HCT116 (cell line): ENCODE data around the gene SMARCAL1. TPM values are rescaled to one million over a fixed set of nuclear protein-coding genes. Genes with fewer than 3 reads are reported as not detected.

ENCODE experiments used
- ATAC-seq: fragments of 200-7000 bp; cut with Tn5 transposase; 2 replicates; pipeline ENCODE4 v1.9.1; 2020; ENCODE audit warnings: mild to moderate bottlenecking, moderate library complexity
- BruUV-seq: library from RNA; stranded (reverse); fragments of 400-500 nt; replicated peaks from 2 replicates; lab custom pipeline; 2021; lab: Mats Ljungman, UMichigan
- CTCF ChIA-PET: fragments of 300-600 bp; sonication (Branson Sonifier 250); formaldehyde crosslinking; loops from one replicate; lab custom pipeline; 2021; ENCODE audit warnings: antibody characterized with exemption; lab: Charles Lee
- POLR2A ChIA-PET: fragments of 300-600, 350-600 bp; sonication (Branson Sonifier 250); formaldehyde crosslinking; loops from one replicate; lab custom pipeline; 2021; ENCODE audit warnings: antibody characterized with exemption; lab: Charles Lee
- RAD21 ChIA-PET, 2 experiments: fragments of 300-600 bp; sonication (Branson Sonifier 250); formaldehyde crosslinking; loops; one replicate each; lab custom pipeline; 2023; ENCODE audit warnings: low total read pairs in 2 of 2; ENCODE audit not compliant: uncharacterized antibody in 2 of 2, unreplicated experiment in 2 of 2, low non-redundant PET in 1 of 2; lab: Charles Lee
- DNase-seq: peaks from one replicate; pipeline ENCODE4 v3.0.0-alpha.2; 2010; ENCODE audit warnings: low read depth, low spot score
- H2AFZ ChIP-seq: fragments of 200-600 bp; shearing (Covaris generic), sonication (generic); 2 replicates; pipeline ENCODE4 v1.6.1; 2017; ENCODE audit warnings: low read depth, mixed run types, mixed read lengths, antibody characterized with exemption, low read length; ENCODE audit not compliant: poor library complexity, severe bottlenecking
- H3K27ac ChIP-seq: 2 replicates; pipeline ENCODE4 v1.5.1; 2012; ENCODE audit warnings: low read depth, low read length
- H3K27me3 ChIP-seq: fragments of 200-600 bp; sonication (generic); 2 replicates; pipeline ENCODE4 v1.6.1; 2016; ENCODE audit warnings: mixed run types, low read length, mixed read lengths; ENCODE audit not compliant: insufficient read depth
- H3K36me3 ChIP-seq, 2 experiments: fragments of 200-500 bp in 1 of 2; fragments of 200-600 bp in 1 of 2; sonication (Bioruptor generic) in 1 of 2; sonication (generic) in 1 of 2; 2 replicates each; pipeline versions ENCODE4 v1.5.1 to v1.6.1; 2014 to 2016; ENCODE audit warnings: low read length in 2 of 2, inconsistent platforms in 1 of 2, mixed read lengths in 1 of 2, mixed run types in 1 of 2; ENCODE audit not compliant: insufficient read depth in 2 of 2, control insufficient read depth in 1 of 2
- H3K4me1 ChIP-seq, 2 experiments: fragments of 200-600 bp in 1 of 2; sonication (generic) in 1 of 2; 2 replicates each; pipeline versions ENCODE4 v1.5.1 to v1.6.1; 2012 to 2017; ENCODE audit warnings: low read length in 2 of 2, inconsistent platforms in 1 of 2, mild to moderate bottlenecking in 1 of 2, mixed read lengths in 1 of 2, mixed run types in 1 of 2, moderate library complexity in 1 of 2; ENCODE audit not compliant: insufficient read depth in 2 of 2, control insufficient read depth in 1 of 2
- H3K4me2 ChIP-seq: fragments of 200-600 bp; sonication (generic); 2 replicates; pipeline ENCODE4 v1.6.1; 2017; ENCODE audit warnings: mixed run types, low read length, mixed read lengths
- H3K4me3 ChIP-seq, 2 experiments: fragments of 200-600 bp in 1 of 2; sonication (generic) in 1 of 2; replicated peaks in 1 of 2; 2 replicates each; pipeline ENCODE4 v1.5.1; 2011 to 2016; ENCODE audit warnings: low read length in 2 of 2, control low read depth in 1 of 2, low read depth in 1 of 2, mild to moderate bottlenecking in 1 of 2, mixed read lengths in 1 of 2, mixed run types in 1 of 2
- H3K79me2 ChIP-seq: fragments of 200-600 bp; sonication (generic); 2 replicates; pipeline ENCODE4 v1.6.1; 2017; ENCODE audit warnings: mild to moderate bottlenecking, mixed run types, low read length, moderate library complexity, mixed read lengths; ENCODE audit not compliant: insufficient read depth
- H3K9ac ChIP-seq: fragments of 200-600 bp; sonication (generic); 2 replicates; pipeline ENCODE4 v1.6.1; 2016; ENCODE audit warnings: low read length, mixed read lengths
- H3K9me2 ChIP-seq: fragments of 200-600 bp; sonication (generic), shearing (Covaris generic); 2 replicates; pipeline ENCODE4 v1.6.1; 2017; ENCODE audit warnings: mixed run types, mild to moderate bottlenecking, moderate library complexity; ENCODE audit not compliant: insufficient read depth
- H3K9me3 ChIP-seq, 2 experiments: fragments of 200-500 bp in 1 of 2; fragments of 200-600 bp in 1 of 2; sonication (Bioruptor generic) in 1 of 2; sonication (generic) in 1 of 2; 2 replicates each; pipeline ENCODE4 v1.6.1; 2014 to 2017; ENCODE audit warnings: low read length in 2 of 2, mixed read lengths in 2 of 2, inconsistent platforms in 1 of 2, low read depth in 1 of 2, mild to moderate bottlenecking in 1 of 2, mixed run types in 1 of 2, moderate library complexity in 1 of 2; ENCODE audit not compliant: control insufficient read depth in 1 of 2, insufficient read depth in 1 of 2
- H4K20me1 ChIP-seq: fragments of 200-600 bp; sonication (generic), shearing (Covaris generic); 2 replicates; pipeline ENCODE4 v1.6.1; 2017; ENCODE audit warnings: mixed run types, mild to moderate bottlenecking, moderate library complexity; ENCODE audit not compliant: insufficient read depth
- ATF3 ChIP-seq: IDR thresholded peaks from 2 replicates; pipeline ENCODE4 v1.6.1; 2012
- CBX3 ChIP-seq: IDR thresholded peaks from 2 replicates; pipeline ENCODE4 v1.6.1; 2012; ENCODE audit warnings: low read depth
- CEBPB ChIP-seq: IDR thresholded peaks from 2 replicates; pipeline ENCODE4 v1.6.1; 2012; ENCODE audit warnings: low read depth
- CTCF ChIP-seq, 3 experiments: fragments of 200-600 bp in 1 of 3; sonication (generic) in 1 of 3; IDR thresholded peaks in 2 of 3; conservative IDR thresholded peaks in 1 of 3; 2 replicates each; pipeline ENCODE4 v1.5.1; 2012 to 2017; ENCODE audit warnings: low read depth in 2 of 3, low read length in 2 of 3, antibody characterized with exemption in 1 of 3, borderline replicate concordance in 1 of 3, control low read depth in 1 of 3, mild to moderate bottlenecking in 1 of 3, mixed read lengths in 1 of 3, mixed run types in 1 of 3, moderate library complexity in 1 of 3; ENCODE audit not compliant: insufficient read depth in 1 of 3
- EGR1 ChIP-seq: IDR thresholded peaks from 2 replicates; pipeline ENCODE4 v1.6.1; 2012; ENCODE audit warnings: low read depth
- ELF1 ChIP-seq: IDR thresholded peaks from 2 replicates; pipeline ENCODE4 v1.6.1; 2012; ENCODE audit warnings: low read depth, borderline replicate concordance
- EZH2 ChIP-seq: fragments of 200-600 bp; sonication (generic); IDR thresholded peaks from 2 replicates; pipeline ENCODE4 v1.6.1; 2017; ENCODE audit warnings: antibody characterized with exemption, mixed run types
- EZH2phosphoT487 ChIP-seq: fragments of 200-600 bp; IDR thresholded peaks from 2 replicates; pipeline ENCODE4 v1.6.1; 2018; ENCODE audit warnings: antibody characterized with exemption, borderline replicate concordance
- JUND ChIP-seq: IDR thresholded peaks from 2 replicates; pipeline ENCODE4 v1.6.1; 2012
- POLR2AphosphoS5 ChIP-seq: IDR thresholded peaks from 2 replicates; pipeline ENCODE4 v1.6.1; 2011; ENCODE audit warnings: mild to moderate bottlenecking, low read depth, low read length, moderate library complexity
- SIN3A ChIP-seq: IDR thresholded peaks from 2 replicates; pipeline ENCODE4 v1.6.1; 2012; ENCODE audit warnings: low read depth
- SRF ChIP-seq: IDR thresholded peaks from 2 replicates; pipeline ENCODE4 v1.6.1; 2012; ENCODE audit warnings: low read depth
- TCF7L2 ChIP-seq: IDR thresholded peaks from 2 replicates; pipeline ENCODE4 v1.7.0; 2011; ENCODE audit warnings: borderline replicate concordance, inconsistent platforms; ENCODE audit not compliant: insufficient read depth, insufficient read length; ENCODE audit errors: extremely low read depth
- YY1 ChIP-seq: IDR thresholded peaks from 2 replicates; pipeline ENCODE4 v1.6.1; 2011; ENCODE audit warnings: low read length, low read depth, moderate library complexity, mild to moderate bottlenecking; ENCODE audit not compliant: insufficient replicate concordance; ENCODE audit errors: extremely low read depth
- ZBTB33 ChIP-seq: IDR thresholded peaks from 2 replicates; pipeline ENCODE4 v1.6.1; 2011; ENCODE audit warnings: mild to moderate bottlenecking, low read length, moderate library complexity; ENCODE audit not compliant: insufficient replicate concordance; ENCODE audit errors: extremely low read depth
- ZFX ChIP-seq: fragments of 450-650 bp; IDR thresholded peaks from 2 replicates; pipeline ENCODE4 v1.6.1; 2017
- intact Hi-C: fragments of 100-400 bp; cut with micrococcal nuclease; formaldehyde crosslinking; loops from 2 replicates; pipeline ENCODE4 v1.10.0; 2022
- total RNA-seq: library from RNA; stranded (reverse); gene quantifications from one replicate; pipeline ENCODE4 v1.2.1, GENCODE V29; 2021; ENCODE audit not compliant: unreplicated experiment

The SMARCAL1 gene
- total RNA-seq, 1 experiment from 2014 or later, result 18.0 TPM

- TF ChIP-seq ELF1 (no peak), POLR2AphosphoS5 (no peak), CBX3 (no peak), ATF3 (no peak), CEBPB (no peak), YY1 (no peak), ZBTB33 (no peak), ZFX (no peak), SIN3A (no peak), SRF (no peak), CTCF (IDR thresholded peaks at IDR 0.05 in 2 of 3, conservative IDR thresholded peaks at IDR 0.05 in 1 of 3; ENCODE audit: borderline replicate concordance in 1 of 3, insufficient read depth in 1 of 3, low read depth in 2 of 3, low read length in 2 of 3) (no peak), EGR1 (no peak), EZH2 (no peak), EZH2phosphoT487 (no peak), JUND (no peak), TCF7L2 (no peak)
- ChIA-PET CTCF (interaction anchor here (0.9 kb wide), 1 partner anchor 9 kb away, joined by 3 read pairs; no protein-coding TSS in a partner anchor), POLR2A (no interaction called here), RAD21 (no interaction called here)
- no peaks in the 10 kb centered on the region for H4K20me1 ChIP-seq
- H2AFZ ChIP-seq, result no peak overlapping the region
- H3K9ac ChIP-seq, result no peak overlapping the region
- BruUV-seq, result no TSS peak
- no peaks in the 10 kb centered on the region for H3K9me3 ChIP-seq
- H3K4me1 ChIP-seq, result no peaks in the 10 kb centered on the region
- no peak overlapping the region for H3K27ac ChIP-seq
- intact Hi-C loops, result no loop called here
- no peak overlapping the region for H3K4me3 ChIP-seq
- ATAC-seq (no peak), DNase-seq (no peak)
- no peaks in the 10 kb centered on the region for H3K27me3 ChIP-seq
- H3K4me2 ChIP-seq, result no peak overlapping the region
- H3K9me2 ChIP-seq, result no peaks in the 10 kb centered on the region
- no peaks in the 10 kb centered on the region for H3K36me3 ChIP-seq
- no peaks in the 10 kb centered on the region for H3K79me2 ChIP-seq
Observed at GRCh38 chr2:216526939-216527338, 114.7 kb downstream of the SMARCAL1 start.
